Cortex of kidney (tissue), 1 donor: Measurements from ENCODE around the gene PODN.

Experiments used
- DNase-seq: peaks from one replicate; lab custom pipeline; 2025; lab: John Stamatoyannopoulos, UW

The PODN gene

GRCh38 chr1:53114581-53115400 lies 52.8 kb downstream of the PODN start:
- no peak for DNase-seq

GRCh38 chr1:53115403-53116306 lies 53.6 kb downstream of the PODN start:
- DNase-seq, result no peak

- no peak for DNase-seq
These were observed 54.3 kb downstream of the PODN start for GRCh38 chr1:53116307-53116810.

GRCh38 chr1:53116933-53117600 lies 55.1 kb downstream of the PODN start:
- DNase-seq, result no peak

- no peak for DNase-seq
These were observed 55.8 kb downstream of the PODN start for GRCh38 chr1:53117836-53118235.

GRCh38 chr1:53120659-53121058 lies 58.6 kb downstream of the PODN start:
- DNase-seq, result no peak

- DNase-seq, result no peak
These were observed 59.5 kb downstream of the PODN start for GRCh38 chr1:53121319-53122172.

- no peak for DNase-seq
These were observed 60.3 kb downstream of the PODN start for GRCh38 chr1:53122201-53122885.

GRCh38 chr1:53122961-53123413 lies 61.0 kb downstream of the PODN start:
- DNase-seq, result no peak

GRCh38 chr1:53123453-53124140 lies 61.6 kb downstream of the PODN start:
- no peak for DNase-seq

- DNase-seq, result no peak
These were observed 63.1 kb downstream of the PODN start for GRCh38 chr1:53125122-53125521.

- no peak for DNase-seq
These were observed 63.8 kb downstream of the PODN start for GRCh38 chr1:53125623-53126360.

- DNase-seq, result no peak
These were observed 64.5 kb downstream of the PODN start for GRCh38 chr1:53126495-53126894.

GRCh38 chr1:53127546-53127945 lies 65.5 kb downstream of the PODN start:
- DNase-seq, result no peak

GRCh38 chr1:53128401-53128800 lies 66.4 kb downstream of the PODN start:
- DNase-seq, result no peak

GRCh38 chr1:53129891-53130597 lies 68.0 kb downstream of the PODN start:
- DNase-seq, result no peak

- no peak for DNase-seq
These were observed 68.5 kb downstream of the PODN start for GRCh38 chr1:53130598-53130877.

GRCh38 chr1:53130878-53131589 lies 69.0 kb downstream of the PODN start:
- DNase-seq, result no peak
